Osteocyte (in vitro differentiated cells): ENCODE measurements around the gene GNG2. TPM values are rescaled to one million over a fixed set of nuclear protein-coding genes. Genes with fewer than 3 reads are reported as not detected.

Source experiments
- DNase-seq: peaks from one replicate; pipeline ENCODE4 v3.0.0; 2021; ENCODE audit warnings: mixed read lengths; ENCODE audit not compliant: unreplicated experiment; ENCODE audit errors: extremely low spot score
- H3K27ac Mint-ChIP-seq: one replicate; pipeline ENCODE4 v1.8.0; 2021; ENCODE audit warnings: mild to moderate bottlenecking, mixed read lengths; ENCODE audit not compliant: unreplicated experiment
- H3K27me3 Mint-ChIP-seq: one replicate; pipeline ENCODE4 v1.8.0; 2021; ENCODE audit warnings: mixed read lengths; ENCODE audit not compliant: unreplicated experiment
- H3K36me3 Mint-ChIP-seq: one replicate; pipeline ENCODE4 v1.8.0; 2021; ENCODE audit warnings: mixed read lengths; ENCODE audit not compliant: unreplicated experiment
- H3K4me1 Mint-ChIP-seq: one replicate; pipeline ENCODE4 v1.8.0; 2021; ENCODE audit warnings: mixed read lengths; ENCODE audit not compliant: unreplicated experiment
- H3K4me3 Mint-ChIP-seq: one replicate; pipeline ENCODE4 v1.8.0; 2021; ENCODE audit warnings: mild to moderate bottlenecking, moderate library complexity, mixed read lengths; ENCODE audit not compliant: unreplicated experiment
- H3K9me3 Mint-ChIP-seq: one replicate; pipeline ENCODE4 v1.8.0; 2021; ENCODE audit warnings: mixed read lengths; ENCODE audit not compliant: unreplicated experiment
- total RNA-seq: library from RNA; stranded (reverse); gene quantifications from 2 replicates; pipeline ENCODE4 v1.2.1, GENCODE V29; 2021
- TF ChIP-seq, protein P1 (sequence below): fragments of 200-600 bp; sonication (generic); IDR thresholded peaks from 2 replicates; pipeline ENCODE4 v1.5.0; 2021; ENCODE audit warnings: antibody characterized with exemption, mild to moderate bottlenecking, moderate library complexity

Gene GNG2
- total RNA-seq, 1 donor from 2014 or later, result 3.9 TPM

DNA sequence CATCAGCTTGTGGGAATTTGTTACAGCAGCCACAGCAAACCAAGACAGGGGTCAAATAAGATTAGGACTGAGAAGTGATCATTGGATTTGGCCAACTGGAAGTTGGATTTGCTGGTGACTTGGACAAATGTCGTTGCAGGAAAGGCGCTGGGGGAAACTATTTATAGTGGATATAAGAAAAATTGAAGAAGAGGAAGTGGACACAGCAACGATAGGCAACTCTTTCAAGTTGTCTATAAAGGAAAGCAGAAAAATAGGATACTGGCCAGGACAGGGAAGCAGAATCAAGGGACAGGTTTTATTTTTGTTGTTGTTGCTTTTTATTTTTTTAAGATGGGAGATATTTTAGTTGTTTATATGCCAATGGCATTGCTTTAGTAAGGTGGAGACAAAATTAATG, 72.8 kb downstream of the GNG2 start:
- TF ChIP-seq, protein P1, sequence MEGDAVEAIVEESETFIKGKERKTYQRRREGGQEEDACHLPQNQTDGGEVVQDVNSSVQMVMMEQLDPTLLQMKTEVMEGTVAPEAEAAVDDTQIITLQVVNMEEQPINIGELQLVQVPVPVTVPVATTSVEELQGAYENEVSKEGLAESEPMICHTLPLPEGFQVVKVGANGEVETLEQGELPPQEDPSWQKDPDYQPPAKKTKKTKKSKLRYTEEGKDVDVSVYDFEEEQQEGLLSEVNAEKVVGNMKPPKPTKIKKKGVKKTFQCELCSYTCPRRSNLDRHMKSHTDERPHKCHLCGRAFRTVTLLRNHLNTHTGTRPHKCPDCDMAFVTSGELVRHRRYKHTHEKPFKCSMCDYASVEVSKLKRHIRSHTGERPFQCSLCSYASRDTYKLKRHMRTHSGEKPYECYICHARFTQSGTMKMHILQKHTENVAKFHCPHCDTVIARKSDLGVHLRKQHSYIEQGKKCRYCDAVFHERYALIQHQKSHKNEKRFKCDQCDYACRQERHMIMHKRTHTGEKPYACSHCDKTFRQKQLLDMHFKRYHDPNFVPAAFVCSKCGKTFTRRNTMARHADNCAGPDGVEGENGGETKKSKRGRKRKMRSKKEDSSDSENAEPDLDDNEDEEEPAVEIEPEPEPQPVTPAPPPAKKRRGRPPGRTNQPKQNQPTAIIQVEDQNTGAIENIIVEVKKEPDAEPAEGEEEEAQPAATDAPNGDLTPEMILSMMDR, result no peak
- no peak overlapping the region for H3K4me3 Mint-ChIP-seq
- no peak for DNase-seq
- H3K9me3 Mint-ChIP-seq, result no peaks in the 10 kb centered on the region
- H3K27ac Mint-ChIP-seq, result no peak overlapping the region
- no peaks in the 10 kb centered on the region for H3K36me3 Mint-ChIP-seq
- no peaks in the 10 kb centered on the region for H3K27me3 Mint-ChIP-seq
- no peaks in the 10 kb centered on the region for H3K4me1 Mint-ChIP-seq

DNA sequence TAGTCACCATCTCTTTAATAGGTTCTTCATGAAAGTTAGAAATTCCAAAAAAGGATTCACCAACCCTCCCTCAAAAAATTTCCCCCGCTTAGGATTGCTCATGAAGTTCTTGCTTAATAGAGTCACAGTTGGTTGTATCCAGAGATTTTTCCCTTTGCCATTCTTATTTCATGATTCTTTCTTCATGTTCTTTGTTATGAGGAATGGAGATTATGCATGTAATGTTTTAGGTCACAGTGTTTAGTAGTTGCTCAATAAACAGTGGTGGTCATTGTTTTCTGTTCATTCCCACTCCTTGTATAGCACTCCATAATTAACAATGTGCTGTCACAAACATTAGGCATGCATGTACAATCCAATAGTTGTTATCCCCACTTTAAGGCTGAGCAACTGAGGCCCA, 77.7 kb downstream of the GNG2 start:
- Mint-ChIP-seq H3K9me3 (no peaks in the 10 kb centered on the region), H3K27ac (no peak overlapping the region), H3K4me3 (no peak overlapping the region), H3K4me1 (no peaks in the 10 kb centered on the region), H3K27me3 (no peaks in the 10 kb centered on the region), H3K36me3 (no peaks in the 10 kb centered on the region)
- TF ChIP-seq, protein P1, result no peak
- DNase-seq, result no peak

DNA sequence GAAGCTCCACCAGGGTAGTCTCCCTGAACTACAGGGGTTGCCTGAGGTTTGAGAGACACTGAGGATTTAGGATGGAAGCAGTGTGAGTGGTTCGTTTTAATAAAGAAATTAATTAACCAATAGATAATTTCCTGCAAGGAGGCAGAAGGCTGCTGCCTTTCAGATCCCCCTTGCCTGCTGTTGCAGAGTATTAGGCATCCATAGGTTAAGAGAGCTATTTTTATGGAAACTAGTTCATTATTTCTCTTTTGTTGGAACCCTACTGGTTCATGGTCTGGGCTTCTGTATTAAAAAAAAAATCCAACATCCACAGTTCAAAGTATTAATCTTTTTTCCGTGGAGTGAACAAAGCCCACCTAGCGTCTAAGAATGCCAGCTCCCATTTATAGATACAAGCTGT, 78.4 kb downstream of the GNG2 start:
- no peak for DNase-seq
- TF ChIP-seq, protein P1, result no peak
- H3K27ac Mint-ChIP-seq, result no peak overlapping the region
- no peak overlapping the region for H3K4me3 Mint-ChIP-seq
- no peaks in the 10 kb centered on the region for H3K27me3 Mint-ChIP-seq
- no peaks in the 10 kb centered on the region for H3K36me3 Mint-ChIP-seq
- H3K9me3 Mint-ChIP-seq, result no peaks in the 10 kb centered on the region
- H3K4me1 Mint-ChIP-seq, result no peaks in the 10 kb centered on the region

DNA sequence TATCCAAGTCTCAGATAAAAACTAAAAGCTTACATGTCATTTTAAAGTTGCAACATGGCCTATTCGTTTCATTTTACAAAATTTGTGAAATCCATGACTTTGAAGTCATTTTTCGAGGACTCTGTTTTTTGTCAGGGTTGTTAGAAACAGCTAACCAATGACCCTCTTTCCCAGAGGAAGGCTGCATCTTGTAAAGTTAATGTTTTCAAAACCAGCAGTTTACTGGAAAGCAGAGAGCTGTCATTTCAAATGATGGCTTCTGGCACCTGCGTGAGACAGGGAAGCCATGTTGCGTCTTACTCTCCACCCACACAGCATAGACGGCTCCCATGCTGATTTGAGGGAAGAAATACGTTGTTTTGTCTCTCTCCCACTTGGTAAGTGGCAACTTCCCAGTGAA, 78.8 kb downstream of the GNG2 start:
- no peaks in the 10 kb centered on the region for H3K4me1 Mint-ChIP-seq
- H3K36me3 Mint-ChIP-seq, result no peaks in the 10 kb centered on the region
- H3K9me3 Mint-ChIP-seq, result no peaks in the 10 kb centered on the region
- H3K27ac Mint-ChIP-seq, result no peak overlapping the region
- no peak for DNase-seq
- TF ChIP-seq, protein P1, result no peak
- H3K4me3 Mint-ChIP-seq, result no peak overlapping the region
- H3K27me3 Mint-ChIP-seq, result no peaks in the 10 kb centered on the region

DNA sequence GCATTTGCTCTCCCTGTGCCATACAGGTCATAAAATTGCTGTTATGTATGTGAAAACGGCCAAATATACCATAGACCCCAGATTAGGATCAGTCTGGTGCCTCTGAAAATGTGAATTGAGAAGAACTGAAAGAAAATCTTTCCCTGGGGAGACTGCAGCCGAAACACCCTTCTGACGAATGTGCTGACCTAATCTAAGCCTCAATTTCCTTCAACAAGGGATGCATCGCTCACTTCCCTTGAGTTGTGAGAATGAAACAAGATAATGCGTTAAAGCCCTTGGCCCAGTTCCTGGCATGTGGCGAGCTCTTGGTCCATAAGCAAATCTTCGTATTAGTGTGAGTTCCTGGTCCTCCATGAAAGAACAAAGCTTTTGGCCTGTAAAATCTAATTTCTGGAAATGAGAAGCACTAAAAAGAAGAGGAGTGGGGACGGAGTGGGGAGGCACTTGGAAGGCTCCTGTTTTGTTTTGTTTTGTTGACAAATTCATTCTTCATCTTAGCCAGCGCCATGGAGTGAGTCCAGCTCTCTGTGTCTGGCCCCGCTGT, 79.4 kb downstream of the GNG2 start:
- Mint-ChIP-seq H3K4me3 (no peak overlapping the region), H3K36me3 (no peaks in the 10 kb centered on the region), H3K27ac (no peak overlapping the region), H3K4me1 (no peaks in the 10 kb centered on the region), H3K9me3 (no peaks in the 10 kb centered on the region), H3K27me3 (no peaks in the 10 kb centered on the region)
- no peak for DNase-seq
- TF ChIP-seq, protein P1, result no peak
